ENCODE data around the gene HABP2. TPM values are rescaled to one million over a fixed set of nuclear protein-coding genes. Genes with fewer than 3 reads are reported as not detected.
A peak's percentile ranks its signal among the peaks of the same experiment; 100 is the strongest.

Gene HABP2
- total RNA-seq, 1 donor from 2014 or later: not detected

DNA sequence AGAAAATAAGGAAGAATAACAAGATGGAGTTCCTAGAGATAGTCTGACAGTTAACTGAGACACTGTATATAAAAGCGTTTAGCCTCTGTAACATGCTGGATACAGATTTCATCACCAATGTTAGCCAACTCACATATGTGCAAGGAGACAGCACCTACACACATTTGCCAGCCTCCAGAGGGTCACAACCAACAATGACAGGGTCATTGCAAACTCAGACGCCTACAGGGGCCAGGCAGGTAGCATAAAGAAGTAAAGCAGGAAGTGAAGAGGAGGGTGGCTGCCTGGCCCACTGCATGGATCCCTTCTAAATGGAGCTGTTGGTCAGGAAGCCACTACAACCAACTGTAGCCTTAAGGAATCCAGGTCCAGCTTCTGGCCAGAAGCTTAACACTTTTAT lies 60.6 kb downstream of the HABP2 start:
- Histone ChIP-seq H3K79me2 (ENCODE audit: insufficient read depth, low read length) (no peaks in the 10 kb centered on the region), H3K27ac (ENCODE audit: low read depth, low read length) (no peak overlapping the region), H3K27me3 (ENCODE audit: insufficient read depth, low read length) (peaks cover 27% of the 10 kb centered on the region), H3K4me1 (ENCODE audit: insufficient read depth, low read length) (no peaks in the 10 kb centered on the region), H3K4me2 (ENCODE audit: low read length) (no peak overlapping the region), H2AFZ (ENCODE audit: low read depth, low read length) (no peak overlapping the region), H3K36me3 (ENCODE audit: insufficient read depth, low read length) (no peaks in the 10 kb centered on the region), H3K9ac (ENCODE audit: low read length) (no peak overlapping the region), H4K20me1 (ENCODE audit: insufficient read depth, low read length) (no peaks in the 10 kb centered on the region), H3K9me3 (ENCODE audit: insufficient read depth, low read depth, low read length) (no peaks in the 10 kb centered on the region), H3K4me3 (ENCODE audit: insufficient read depth, low read depth, low read length) (no peak overlapping the region)
- no peak for TF ChIP-seq CTCF (IDR thresholded peaks at IDR 0.05; ENCODE audit: insufficient read depth, low read depth, low read length)
- no peak for TF ChIP-seq EZH2 (IDR thresholded peaks at IDR 0.05; ENCODE audit: insufficient read depth, low read length)
- peaks cover 56% of the 10 kb centered on the region for H3K27me3 Mint-ChIP-seq (ENCODE audit: low read depth, unreplicated experiment)
- no peak overlapping the region for H3K4me3 Mint-ChIP-seq (ENCODE audit: unreplicated experiment)
- peaks cover 7% of the 10 kb centered on the region for H3K4me1 Mint-ChIP-seq (ENCODE audit: low read depth, unreplicated experiment)
- no peaks in the 10 kb centered on the region for H3K9me3 Mint-ChIP-seq (ENCODE audit: unreplicated experiment)
- H3K27ac Mint-ChIP-seq (ENCODE audit: unreplicated experiment): no peak overlapping the region
- no peak for FAIRE-seq
- DNase-seq (ENCODE audit: low read depth): no peak
- no peaks in the 10 kb centered on the region for H3K36me3 Mint-ChIP-seq (ENCODE audit: low read depth, unreplicated experiment)

- Histone ChIP-seq H3K36me3 (ENCODE audit: insufficient read depth, low read length) (no peaks in the 10 kb centered on the region), H3K4me3 (ENCODE audit: insufficient read depth, low read depth, low read length) (no peak overlapping the region), H3K79me2 (ENCODE audit: insufficient read depth, low read length) (no peaks in the 10 kb centered on the region), H3K27me3 (ENCODE audit: insufficient read depth, low read length) (peaks cover 26% of the 10 kb centered on the region), H2AFZ (ENCODE audit: low read depth, low read length) (no peak overlapping the region), H3K27ac (ENCODE audit: low read depth, low read length) (no peak overlapping the region), H4K20me1 (ENCODE audit: insufficient read depth, low read length) (no peaks in the 10 kb centered on the region), H3K9me3 (ENCODE audit: insufficient read depth, low read depth, low read length) (no peaks in the 10 kb centered on the region), H3K4me2 (ENCODE audit: low read length) (no peak overlapping the region), H3K9ac (ENCODE audit: low read length) (no peak overlapping the region), H3K4me1 (ENCODE audit: insufficient read depth, low read length) (no peaks in the 10 kb centered on the region)
- Mint-ChIP-seq H3K4me1 (ENCODE audit: low read depth, unreplicated experiment) (peaks cover 7% of the 10 kb centered on the region), H3K9me3 (ENCODE audit: unreplicated experiment) (no peaks in the 10 kb centered on the region), H3K4me3 (ENCODE audit: unreplicated experiment) (no peak overlapping the region), H3K27ac (ENCODE audit: unreplicated experiment) (peak overlapping the region; percentile 67), H3K27me3 (ENCODE audit: low read depth, unreplicated experiment) (peaks cover 58% of the 10 kb centered on the region), H3K36me3 (ENCODE audit: low read depth, unreplicated experiment) (no peaks in the 10 kb centered on the region)
- DNase-seq (ENCODE audit: low read depth) (no peak), FAIRE-seq (no peak)
- TF ChIP-seq CTCF (IDR thresholded peaks at IDR 0.05; ENCODE audit: insufficient read depth, low read depth, low read length) (no peak), EZH2 (IDR thresholded peaks at IDR 0.05; ENCODE audit: insufficient read depth, low read length) (no peak)
Measured at GRCh38 chr10:113613977-113614690, 61.3 kb downstream of the HABP2 start.

All from astrocyte (in vitro differentiated cells and primary cell).